ENCODE results near the gene PROZ. TPM values are rescaled to one million over a fixed set of nuclear protein-coding genes. Genes with fewer than 3 reads are reported as not detected.

Gene PROZ
- total RNA-seq, 1 experiment from 2014 or later: not detected

- ATAC-seq (no peak), DNase-seq (ENCODE audit: low read depth, low spot score) (no peak)
- H3K9me2 ChIP-seq (ENCODE audit: insufficient read depth): no peaks in the 10 kb centered on the region
- TF ChIP-seq ZNF274 (IDR thresholded peaks at IDR 0.05; ENCODE audit: low read depth, low read length) (no peak), JUND (IDR thresholded peaks at IDR 0.05) (no peak), CTCF (IDR thresholded peaks at IDR 0.05 in 2 of 3, conservative IDR thresholded peaks at IDR 0.05 in 1 of 3; ENCODE audit: borderline replicate concordance in 1 of 3, insufficient read depth in 1 of 3, low read depth in 2 of 3, low read length in 2 of 3) (no peak), SIN3A (IDR thresholded peaks at IDR 0.05; ENCODE audit: low read depth) (no peak), EGR1 (IDR thresholded peaks at IDR 0.05; ENCODE audit: low read depth) (no peak), ZFX (IDR thresholded peaks at IDR 0.05) (no peak)
- TF ChIP-seq, protein P1, sequence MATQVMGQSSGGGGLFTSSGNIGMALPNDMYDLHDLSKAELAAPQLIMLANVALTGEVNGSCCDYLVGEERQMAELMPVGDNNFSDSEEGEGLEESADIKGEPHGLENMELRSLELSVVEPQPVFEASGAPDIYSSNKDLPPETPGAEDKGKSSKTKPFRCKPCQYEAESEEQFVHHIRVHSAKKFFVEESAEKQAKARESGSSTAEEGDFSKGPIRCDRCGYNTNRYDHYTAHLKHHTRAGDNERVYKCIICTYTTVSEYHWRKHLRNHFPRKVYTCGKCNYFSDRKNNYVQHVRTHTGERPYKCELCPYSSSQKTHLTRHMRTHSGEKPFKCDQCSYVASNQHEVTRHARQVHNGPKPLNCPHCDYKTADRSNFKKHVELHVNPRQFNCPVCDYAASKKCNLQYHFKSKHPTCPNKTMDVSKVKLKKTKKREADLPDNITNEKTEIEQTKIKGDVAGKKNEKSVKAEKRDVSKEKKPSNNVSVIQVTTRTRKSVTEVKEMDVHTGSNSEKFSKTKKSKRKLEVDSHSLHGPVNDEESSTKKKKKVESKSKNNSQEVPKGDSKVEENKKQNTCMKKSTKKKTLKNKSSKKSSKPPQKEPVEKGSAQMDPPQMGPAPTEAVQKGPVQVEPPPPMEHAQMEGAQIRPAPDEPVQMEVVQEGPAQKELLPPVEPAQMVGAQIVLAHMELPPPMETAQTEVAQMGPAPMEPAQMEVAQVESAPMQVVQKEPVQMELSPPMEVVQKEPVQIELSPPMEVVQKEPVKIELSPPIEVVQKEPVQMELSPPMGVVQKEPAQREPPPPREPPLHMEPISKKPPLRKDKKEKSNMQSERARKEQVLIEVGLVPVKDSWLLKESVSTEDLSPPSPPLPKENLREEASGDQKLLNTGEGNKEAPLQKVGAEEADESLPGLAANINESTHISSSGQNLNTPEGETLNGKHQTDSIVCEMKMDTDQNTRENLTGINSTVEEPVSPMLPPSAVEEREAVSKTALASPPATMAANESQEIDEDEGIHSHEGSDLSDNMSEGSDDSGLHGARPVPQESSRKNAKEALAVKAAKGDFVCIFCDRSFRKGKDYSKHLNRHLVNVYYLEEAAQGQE (IDR thresholded peaks at IDR 0.05; ENCODE audit: low read depth): no peak
- ChIA-PET POLR2A (no interaction called here), RAD21 (ENCODE audit: low non-redundant PET in 1 of 2, low total read pairs in 2 of 2, uncharacterized antibody in 2 of 2, unreplicated experiment in 2 of 2) (no interaction called here), CTCF (no interaction called here)
- H3K4me3 ChIP-seq (replicated peaks in 1 of 2; ENCODE audit: low read depth in 1 of 2, low read length in 2 of 2): no peak overlapping the region
- H3K27ac ChIP-seq (ENCODE audit: low read depth, low read length): no peak overlapping the region
- no peaks in the 10 kb centered on the region for H3K9me3 ChIP-seq (ENCODE audit: control insufficient read depth in 1 of 2, insufficient read depth in 1 of 2, low read depth in 1 of 2, low read length in 2 of 2)
- no peak overlapping the region for H2AFZ ChIP-seq (ENCODE audit: low read depth, low read length, poor library complexity, severe bottlenecking)
- H3K27me3 ChIP-seq (ENCODE audit: insufficient read depth, low read length): no peaks in the 10 kb centered on the region
- H3K4me1 ChIP-seq (ENCODE audit: control insufficient read depth in 1 of 2, insufficient read depth in 2 of 2, low read length in 2 of 2): no peaks in the 10 kb centered on the region; a peak in 1 of 4 replicates
- no peak overlapping the region for H3K9ac ChIP-seq (ENCODE audit: low read length)
- intact Hi-C loops (cut with micrococcal nuclease): no loop called here
- no TSS peak for BruUV-seq (replicated peaks)
- H4K20me1 ChIP-seq (ENCODE audit: insufficient read depth): no peaks in the 10 kb centered on the region
- no peak overlapping the region for H3K4me2 ChIP-seq (ENCODE audit: low read length)
- peaks cover 9 to 24% of the 10 kb centered on the region in 2 experiments; a peak in 3 of 4 replicates for H3K36me3 ChIP-seq (ENCODE audit: control insufficient read depth in 1 of 2, insufficient read depth in 2 of 2, low read length in 2 of 2)
- no peaks in the 10 kb centered on the region for H3K79me2 ChIP-seq (ENCODE audit: insufficient read depth, low read length)
Measured at GRCh38 chr13:113171250-113172125, 13.0 kb downstream of the PROZ start.

Measured in HCT116 (cell line).